Peyer's patch (tissue), 4 donors: ENCODE results near the gene TNFRSF8. TPM values are rescaled to one million over a fixed set of nuclear protein-coding genes. Genes with fewer than 3 reads are reported as not detected.

Experiments
- DNase-seq, 3 donors: peaks; one replicate each; pipeline ENCODE4 v3.0.0-alpha.2; 2017 to 2019
- H3K27ac ChIP-seq, 4 donors: fragments of 200-600 bp; sonication (generic); one replicate each; pipeline ENCODE4 v1.5.1; 2016 to 2019
- H3K27me3 ChIP-seq, 2 donors: fragments of 200-600 bp; sonication (generic); one replicate each; pipeline ENCODE4 v1.5.1; 2019
- H3K36me3 ChIP-seq, 3 donors: fragments of 200-600 bp; sonication (generic); one replicate each; pipeline ENCODE4 v1.5.1; 2016 to 2019
- H3K4me1 ChIP-seq, 4 donors: fragments of 200-600 bp; sonication (generic); one replicate each; pipeline ENCODE4 v1.5.1; 2016 to 2019
- H3K4me3 ChIP-seq, 4 donors: fragments of 200-600 bp; sonication (generic); 1 replicate in 3 of 4; 2 replicates in 1 of 4; pipeline ENCODE4 v1.5.1; 2016 to 2019; ENCODE audit warnings: mild to moderate bottlenecking in 1 of 4
- H3K9me3 ChIP-seq, 4 donors: fragments of 200-600 bp; sonication (generic); one replicate each; pipeline ENCODE4 v1.5.1; 2016 to 2019; ENCODE audit warnings: mild to moderate bottlenecking in 1 of 4
- POLR2A ChIP-seq, 2 donors: fragments of 450-650 bp; IDR thresholded peaks; one replicate each; pipeline ENCODE4 v1.5.1; 2017; ENCODE audit warnings: antibody characterized with exemption in 2 of 2, mild to moderate bottlenecking in 2 of 2, moderate library complexity in 2 of 2
- total RNA-seq, 4 donors: library from RNA; depleted of rRNA; stranded (reverse); fragments of >200 nt; gene quantifications; one replicate each; pipeline ENCODE4 v1.1.0, GENCODE V29; 2016
- TF ChIP-seq, protein P1 (sequence below), 6 experiments: fragments of 450-650 bp in 4 of 6; fragments of 200-600 bp in 2 of 6; sonication (generic) in 1 of 6; IDR thresholded peaks; one replicate each; pipeline ENCODE4 v1.5.1; 2017 to 2019; ENCODE audit warnings: antibody characterized with exemption in 6 of 6, mild to moderate bottlenecking in 3 of 6, moderate library complexity in 1 of 6

Gene TNFRSF8
- total RNA-seq, 4 donors from 2014 or later: not detected

DNA sequence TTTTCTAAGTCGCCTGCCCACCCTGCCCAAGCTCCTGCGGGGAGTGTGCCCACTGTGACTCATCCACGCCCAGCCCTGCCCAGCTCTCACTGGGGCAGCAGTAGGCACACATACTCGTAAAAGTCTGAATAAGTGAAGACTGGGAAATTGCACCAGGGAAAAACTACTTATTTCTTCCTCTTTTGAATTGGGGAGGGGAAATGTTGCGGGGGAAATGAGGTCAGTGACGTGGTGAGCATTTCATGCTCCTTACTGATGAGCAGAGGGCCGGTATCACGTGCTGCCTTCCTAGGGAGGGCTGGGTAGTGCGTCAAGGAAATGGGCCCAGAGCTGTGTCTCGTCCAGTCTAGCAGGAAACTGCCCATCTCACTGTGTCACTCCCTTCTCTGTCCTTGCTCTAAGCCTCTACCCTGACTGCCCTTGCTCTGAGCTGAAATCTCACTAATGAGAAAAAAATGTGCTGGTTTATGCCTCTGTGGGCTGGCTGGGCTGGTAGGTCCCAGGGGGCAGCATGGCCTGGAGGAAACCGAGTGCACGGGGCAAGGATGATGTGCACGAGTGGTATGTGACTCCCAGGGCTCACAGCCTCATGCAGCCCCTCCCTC is 90.2 kb downstream of the TNFRSF8 start:
- Histone ChIP-seq H3K4me1 (peaks cover 0 to 59% (median 41%) of the 10 kb centered on the region in 4 donors), H3K27ac (peak overlapping the region; percentile 34 to 89 (median 79)), H3K9me3 (no peaks in the 10 kb centered on the region), H3K27me3 (no peaks in the 10 kb centered on the region), H3K36me3 (no peaks in the 10 kb centered on the region), H3K4me3 (no peak overlapping the region)
- TF ChIP-seq POLR2A (IDR thresholded peaks at IDR 0.05): no peak
- TF ChIP-seq, protein P1, sequence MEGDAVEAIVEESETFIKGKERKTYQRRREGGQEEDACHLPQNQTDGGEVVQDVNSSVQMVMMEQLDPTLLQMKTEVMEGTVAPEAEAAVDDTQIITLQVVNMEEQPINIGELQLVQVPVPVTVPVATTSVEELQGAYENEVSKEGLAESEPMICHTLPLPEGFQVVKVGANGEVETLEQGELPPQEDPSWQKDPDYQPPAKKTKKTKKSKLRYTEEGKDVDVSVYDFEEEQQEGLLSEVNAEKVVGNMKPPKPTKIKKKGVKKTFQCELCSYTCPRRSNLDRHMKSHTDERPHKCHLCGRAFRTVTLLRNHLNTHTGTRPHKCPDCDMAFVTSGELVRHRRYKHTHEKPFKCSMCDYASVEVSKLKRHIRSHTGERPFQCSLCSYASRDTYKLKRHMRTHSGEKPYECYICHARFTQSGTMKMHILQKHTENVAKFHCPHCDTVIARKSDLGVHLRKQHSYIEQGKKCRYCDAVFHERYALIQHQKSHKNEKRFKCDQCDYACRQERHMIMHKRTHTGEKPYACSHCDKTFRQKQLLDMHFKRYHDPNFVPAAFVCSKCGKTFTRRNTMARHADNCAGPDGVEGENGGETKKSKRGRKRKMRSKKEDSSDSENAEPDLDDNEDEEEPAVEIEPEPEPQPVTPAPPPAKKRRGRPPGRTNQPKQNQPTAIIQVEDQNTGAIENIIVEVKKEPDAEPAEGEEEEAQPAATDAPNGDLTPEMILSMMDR (IDR thresholded peaks at IDR 0.05): no peak
- DNase-seq: peak in 2 of 3 donors; percentile 83 to 89

DNA sequence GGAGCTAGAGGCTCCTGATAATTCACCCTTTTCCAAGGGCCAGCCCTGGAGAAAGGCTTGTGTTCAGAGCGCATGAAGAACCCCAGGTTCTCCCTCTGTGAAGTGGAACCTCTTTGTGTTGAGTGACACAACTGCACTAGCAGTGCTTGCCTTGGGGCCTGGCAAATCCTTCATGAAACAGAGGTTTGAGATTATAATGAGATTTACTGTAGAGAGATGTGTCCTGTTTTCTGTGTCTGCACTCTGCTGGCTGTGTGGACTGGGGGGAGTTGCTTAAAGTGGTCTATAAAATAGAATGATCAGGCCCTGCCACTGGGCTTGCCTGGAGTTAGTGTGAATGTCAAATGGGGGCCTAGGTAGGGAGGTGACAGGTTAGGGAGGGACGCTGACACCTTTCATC is 92.2 kb downstream of the TNFRSF8 start:
- TF ChIP-seq POLR2A (IDR thresholded peaks at IDR 0.05): no peak
- TF ChIP-seq, protein P1 (IDR thresholded peaks at IDR 0.05): no peak
- no peak overlapping the region for H3K27ac ChIP-seq
- H3K36me3 ChIP-seq: no peaks in the 10 kb centered on the region
- DNase-seq: no peak
- H3K9me3 ChIP-seq: no peaks in the 10 kb centered on the region
- no peaks in the 10 kb centered on the region for H3K27me3 ChIP-seq
- H3K4me1 ChIP-seq: peaks cover 0 to 39% (median 26%) of the 10 kb centered on the region in 4 donors
- H3K4me3 ChIP-seq: no peak overlapping the region

DNA sequence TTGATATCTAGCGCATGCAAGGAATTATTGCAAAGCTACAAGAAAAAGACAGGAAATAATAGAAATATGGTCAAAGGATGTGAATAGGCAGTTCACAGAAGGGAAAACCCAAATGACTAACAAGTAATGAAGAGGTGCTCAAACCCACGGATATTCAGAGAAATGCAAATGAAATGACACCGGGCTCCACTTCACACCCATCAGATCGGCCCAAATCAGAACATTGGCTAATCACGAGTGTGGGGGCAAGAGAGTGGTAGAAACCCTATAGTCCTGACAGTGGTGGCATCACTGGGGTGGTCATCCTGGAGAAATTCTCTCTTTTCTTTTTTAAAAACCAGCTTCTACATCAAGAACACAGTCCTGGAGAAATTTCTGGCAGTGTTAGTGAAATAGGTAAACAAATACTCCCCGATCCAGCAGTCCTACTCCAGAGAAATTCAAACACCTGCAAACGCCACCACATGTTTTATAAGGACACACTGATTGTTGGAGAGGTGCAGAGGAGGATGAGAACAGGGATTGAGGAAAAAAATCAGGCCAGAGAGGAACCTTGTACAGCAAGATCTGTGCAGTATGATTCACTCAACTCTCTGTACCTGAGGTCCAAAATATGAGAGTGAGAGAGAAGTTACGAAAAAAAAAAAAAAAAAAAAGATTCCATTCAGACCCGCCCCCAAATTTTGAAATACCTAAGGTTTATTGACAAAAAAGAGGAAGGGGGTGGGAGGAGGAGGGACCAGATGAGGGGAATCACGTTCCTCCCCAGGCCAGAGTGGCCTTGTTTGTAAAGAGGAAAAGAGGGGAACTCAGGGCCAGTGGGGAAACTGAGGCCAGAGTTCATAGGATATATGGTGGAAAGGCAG is 94.5 kb downstream of the TNFRSF8 start:
- Histone ChIP-seq H3K4me3 (no peak overlapping the region), H3K36me3 (no peaks in the 10 kb centered on the region), H3K27ac (peak overlapping the region in 2 of 4 donors; percentile 50 to 81), H3K27me3 (no peaks in the 10 kb centered on the region), H3K9me3 (no peaks in the 10 kb centered on the region), H3K4me1 (peaks cover 0 to 34% (median 30%) of the 10 kb centered on the region in 4 donors)
- no peak for DNase-seq
- TF ChIP-seq POLR2A (IDR thresholded peaks at IDR 0.05): no peak
- TF ChIP-seq, protein P1 (IDR thresholded peaks at IDR 0.05): no peak

DNA sequence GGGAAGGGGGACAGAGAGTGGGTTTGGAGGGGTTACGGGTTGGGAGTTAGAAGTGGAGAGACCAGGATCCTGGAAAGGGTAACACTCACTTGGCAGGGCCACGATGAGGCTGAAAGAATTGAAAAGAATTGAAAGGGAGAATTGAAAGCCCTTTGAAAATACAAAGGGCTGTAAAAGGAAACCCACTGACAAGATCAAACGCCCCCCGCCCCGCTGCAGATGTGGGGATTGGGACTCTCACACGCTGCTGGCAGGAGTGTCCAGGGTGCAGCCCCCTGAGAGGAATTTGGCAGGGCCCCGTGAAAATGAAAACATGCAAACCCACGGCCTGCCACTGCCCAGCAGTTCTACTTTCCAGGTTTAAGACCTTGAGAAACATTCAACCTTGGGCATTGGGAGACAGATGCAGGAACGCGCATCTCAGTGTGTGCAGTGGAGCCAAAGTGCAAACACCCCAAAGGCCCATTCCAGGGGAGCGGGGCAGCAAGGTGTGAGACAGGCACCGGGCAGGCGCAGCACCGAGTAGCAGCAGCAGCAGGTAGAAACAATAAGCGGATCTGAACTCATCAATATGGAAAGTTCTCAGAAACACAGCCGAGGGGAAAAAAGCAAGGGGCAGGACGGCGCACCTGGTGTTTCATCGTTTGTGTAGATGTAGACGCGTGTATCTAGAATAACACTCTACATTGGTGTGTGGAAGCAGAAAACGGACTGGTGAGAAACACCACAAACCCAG is 95.4 kb downstream of the TNFRSF8 start:
- Histone ChIP-seq H3K36me3 (no peaks in the 10 kb centered on the region), H3K9me3 (no peaks in the 10 kb centered on the region), H3K27me3 (no peaks in the 10 kb centered on the region), H3K4me3 (no peak overlapping the region), H3K4me1 (peaks cover 0 to 28% (median 24%) of the 10 kb centered on the region in 4 donors), H3K27ac (peak overlapping the region in 2 of 4 donors; percentile 50 to 81)
- no peak for DNase-seq
- TF ChIP-seq POLR2A (IDR thresholded peaks at IDR 0.05): no peak
- TF ChIP-seq, protein P1 (IDR thresholded peaks at IDR 0.05): no peak

DNA sequence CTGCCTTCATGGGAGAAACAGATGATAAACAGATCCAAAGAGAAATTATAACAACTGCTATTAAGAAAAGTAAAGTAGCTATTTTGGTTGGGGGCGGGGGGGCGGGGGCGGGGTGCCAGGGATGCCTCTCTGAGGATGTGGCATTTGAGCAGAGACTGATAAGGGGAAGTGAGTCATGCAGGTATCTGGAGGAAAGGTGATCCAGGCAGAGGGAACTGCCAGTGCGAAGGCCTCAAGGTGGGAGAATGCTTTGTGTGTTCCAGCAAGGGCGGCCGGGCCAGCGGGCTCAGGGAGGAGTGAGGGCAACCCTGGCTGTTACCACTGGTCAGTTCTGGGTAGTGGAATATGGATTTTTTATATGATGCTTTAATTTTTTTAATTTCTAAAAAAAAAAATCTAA is 96.7 kb downstream of the TNFRSF8 start:
- H3K36me3 ChIP-seq: no peaks in the 10 kb centered on the region
- peak in 1 of 3 donors; percentile 69 for DNase-seq
- H3K27ac ChIP-seq: peak overlapping the region in 2 of 4 donors; percentile 45 to 81
- H3K4me1 ChIP-seq: peaks cover 0 to 26% (median 21%) of the 10 kb centered on the region in 4 donors
- H3K4me3 ChIP-seq: no peak overlapping the region
- no peaks in the 10 kb centered on the region for H3K27me3 ChIP-seq
- no peak for TF ChIP-seq POLR2A (IDR thresholded peaks at IDR 0.05)
- TF ChIP-seq, protein P1 (IDR thresholded peaks at IDR 0.05): no peak
- no peaks in the 10 kb centered on the region for H3K9me3 ChIP-seq
